Left forelimb (tissue), 1 donor: ENCODE measurements around the gene CMTM6.
"Not testable (repeated sequence)": the region's sequence is repeated elsewhere in the genome, so short reads cannot be mapped to it uniquely, and the experiment has no call there.

Experiments
- DNase-seq: peaks from one replicate; pipeline ENCODE4 v3.0.0-alpha.2; 2018; ENCODE audit warnings: low spot score

CMTM6 gene, protein sequence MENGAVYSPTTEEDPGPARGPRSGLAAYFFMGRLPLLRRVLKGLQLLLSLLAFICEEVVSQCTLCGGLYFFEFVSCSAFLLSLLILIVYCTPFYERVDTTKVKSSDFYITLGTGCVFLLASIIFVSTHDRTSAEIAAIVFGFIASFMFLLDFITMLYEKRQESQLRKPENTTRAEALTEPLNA

GRCh38 chr3:32502118-32502945 is at the start of gene CMTM6:
CMTM6 (minus strand) TSS chr3:32502852; CDS start chr3:32502745, 107 bp downstream.
- DNase-seq = peak; percentile 94

DNA sequence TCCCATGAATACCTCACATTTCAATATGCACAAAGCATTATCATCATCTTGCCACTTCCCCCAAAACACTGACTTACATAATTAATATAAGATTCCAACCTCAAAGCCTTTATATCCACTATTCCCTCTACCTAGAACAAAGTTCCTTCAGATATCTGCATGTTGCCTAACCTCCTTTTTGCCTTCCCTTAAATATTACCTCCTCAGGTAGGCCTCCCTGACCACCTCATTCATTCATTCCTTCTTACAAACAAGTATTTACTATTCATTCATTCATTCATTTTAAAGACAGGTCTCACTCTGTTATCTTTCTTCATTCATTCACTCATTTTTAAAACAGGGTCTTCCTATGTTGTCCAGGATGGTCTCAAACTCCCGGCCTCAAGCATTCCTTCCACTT is 49.4 kb upstream of the CMTM6 start:
- DNase-seq = no peak

DNA sequence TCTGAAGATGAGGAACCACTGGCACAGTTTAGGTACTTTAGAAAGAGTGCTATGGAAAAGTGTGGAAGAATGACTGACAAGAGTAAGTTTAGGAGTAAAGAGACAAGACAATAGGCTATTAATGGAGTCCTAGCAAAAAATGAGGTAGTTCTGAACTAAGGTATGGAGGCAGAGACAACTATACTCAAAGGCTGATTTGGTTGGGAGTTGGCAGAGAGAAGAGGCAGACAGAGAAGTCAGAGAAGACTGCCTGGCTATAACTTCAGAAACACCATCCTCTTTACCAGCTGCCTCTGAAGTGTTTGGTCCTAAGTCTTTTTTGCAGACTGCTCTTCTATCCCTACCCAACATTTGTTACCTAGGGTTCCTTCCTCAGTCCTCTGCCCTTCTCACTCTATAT is 48.8 kb upstream of the CMTM6 start:
- DNase-seq = no peak

DNA sequence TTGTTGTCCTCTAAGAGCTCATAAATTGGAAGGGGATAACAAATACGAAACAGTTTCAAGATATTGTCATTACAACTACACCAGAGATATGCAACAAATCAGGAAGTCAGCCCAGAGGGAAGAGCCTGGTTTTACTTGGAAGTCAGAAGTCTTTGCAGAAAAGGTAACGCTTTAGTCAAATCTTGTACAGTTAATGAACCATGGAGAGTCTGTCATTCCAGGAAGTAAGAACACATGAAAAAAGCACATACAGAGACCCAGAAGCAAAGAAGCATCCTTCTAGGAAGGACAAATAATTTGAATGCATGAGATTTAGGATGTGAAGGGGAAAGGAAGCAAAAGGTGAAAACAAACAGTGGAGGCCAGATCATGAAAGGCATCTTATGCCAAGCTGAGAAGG is 48.4 kb upstream of the CMTM6 start:
- no peak for DNase-seq

- no peak for DNase-seq
Observed at GRCh38 chr3:32545305-32545704, 42.7 kb upstream of the CMTM6 start.

DNA sequence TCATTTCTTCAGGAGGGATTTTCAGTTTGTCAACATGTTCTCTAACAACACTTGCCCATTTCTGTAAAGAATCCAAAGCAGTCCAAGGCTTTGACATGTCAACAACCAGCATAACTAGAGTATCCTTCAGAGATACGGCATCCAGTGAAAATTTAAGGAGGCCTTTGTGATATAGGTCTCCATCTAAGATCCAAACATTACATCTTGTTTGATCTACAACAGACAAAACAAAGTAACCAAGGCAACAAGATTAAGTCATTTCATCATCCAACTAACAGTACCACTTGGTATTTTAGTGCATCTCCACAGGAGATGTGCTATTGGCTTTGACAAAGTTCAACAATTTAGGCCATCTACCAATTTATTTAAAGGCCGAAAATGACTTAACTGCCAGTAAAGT is 42.2 kb upstream of the CMTM6 start:
- DNase-seq = no peak

DNA sequence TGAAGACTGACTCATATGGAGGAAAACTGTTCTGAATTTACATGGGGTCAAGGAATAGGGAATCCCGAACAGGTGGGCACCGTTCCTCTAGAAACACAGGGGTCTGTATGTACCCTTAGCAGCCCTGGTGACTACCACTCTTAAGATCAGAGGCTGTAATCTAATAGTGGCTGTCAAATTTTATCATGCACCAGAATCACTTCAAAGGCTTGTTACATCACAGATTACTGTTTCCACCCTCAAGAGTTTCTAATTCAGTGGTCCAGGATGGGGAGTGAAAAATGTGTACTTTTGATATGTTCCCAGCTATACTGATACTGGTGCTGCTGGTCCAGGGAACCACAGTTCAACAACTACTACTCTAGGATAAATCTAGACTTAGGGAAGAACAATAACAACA is 40.2 kb upstream of the CMTM6 start:
- DNase-seq = no peak

- no peak for DNase-seq
Observed at GRCh38 chr3:32540899-32541298, 38.2 kb upstream of the CMTM6 start.

- no peak for DNase-seq
Observed at GRCh38 chr3:32532434-32532833, 29.8 kb upstream of the CMTM6 start.

GRCh38 chr3:32531010-32531647 is 28.5 kb upstream of the CMTM6 start:
- no peak for DNase-seq

- no peak for DNase-seq
Observed at GRCh38 chr3:32525720-32526119, 23.1 kb upstream of the CMTM6 start.

DNA sequence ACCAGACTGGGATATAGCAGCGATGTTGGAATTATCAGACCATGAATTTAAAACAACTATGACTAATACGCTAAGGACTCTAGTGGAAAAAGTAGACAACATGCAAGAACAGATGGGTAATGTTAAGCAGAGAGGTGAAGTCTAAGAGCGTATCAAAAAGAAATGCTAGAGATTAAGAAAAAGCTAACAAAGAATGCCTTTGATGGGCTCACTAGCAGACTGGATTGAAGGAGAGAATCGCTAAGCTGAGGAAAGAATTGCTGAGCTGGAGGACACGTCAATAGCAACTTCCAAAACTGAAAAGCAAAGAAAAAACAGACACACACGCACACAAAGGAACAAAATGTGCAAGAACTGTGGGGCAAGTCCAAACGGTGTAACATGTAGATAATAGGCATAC is 20.0 kb upstream of the CMTM6 start:
- no peak for DNase-seq

DNA sequence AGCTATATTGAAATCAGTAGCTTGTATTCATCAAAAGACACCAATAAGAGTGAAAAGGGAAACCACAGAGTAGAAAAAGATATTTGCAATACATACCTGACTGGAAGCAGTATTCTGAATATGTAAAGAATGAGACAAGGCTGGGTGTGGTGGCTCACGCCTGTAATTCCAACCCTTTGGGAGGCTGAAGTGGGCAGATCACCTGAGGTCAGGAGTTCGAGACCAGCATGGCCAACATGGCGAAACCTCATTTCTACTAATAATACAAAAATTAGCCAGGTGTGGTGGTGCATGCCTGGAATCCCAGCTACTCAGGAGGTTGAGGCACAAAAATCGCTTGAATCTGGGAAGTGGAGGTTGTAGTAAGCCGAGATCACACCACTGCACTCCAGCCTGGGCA is 16.3 kb upstream of the CMTM6 start:
- DNase-seq = not testable (repeated sequence)

DNA sequence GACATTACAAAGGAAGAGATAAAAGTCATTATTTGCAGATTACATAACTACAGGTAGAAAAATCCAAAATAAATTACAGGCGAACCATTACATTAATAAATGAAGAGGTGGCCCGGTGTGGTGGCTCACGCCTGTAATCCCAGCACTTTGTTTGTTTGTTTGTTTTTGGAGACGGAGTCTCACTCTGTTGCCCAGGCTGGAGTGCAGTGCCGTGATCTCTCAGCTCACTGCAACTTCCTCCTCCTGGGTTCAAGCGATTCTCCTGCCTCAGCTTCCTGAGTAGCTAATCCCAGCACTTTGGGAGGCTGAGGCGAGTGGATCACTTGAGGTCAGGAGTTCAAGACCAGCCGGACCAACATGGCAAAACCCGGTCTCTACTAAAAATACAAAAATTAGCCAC is 14.1 kb upstream of the CMTM6 start:
- DNase-seq = not testable (repeated sequence)

DNA sequence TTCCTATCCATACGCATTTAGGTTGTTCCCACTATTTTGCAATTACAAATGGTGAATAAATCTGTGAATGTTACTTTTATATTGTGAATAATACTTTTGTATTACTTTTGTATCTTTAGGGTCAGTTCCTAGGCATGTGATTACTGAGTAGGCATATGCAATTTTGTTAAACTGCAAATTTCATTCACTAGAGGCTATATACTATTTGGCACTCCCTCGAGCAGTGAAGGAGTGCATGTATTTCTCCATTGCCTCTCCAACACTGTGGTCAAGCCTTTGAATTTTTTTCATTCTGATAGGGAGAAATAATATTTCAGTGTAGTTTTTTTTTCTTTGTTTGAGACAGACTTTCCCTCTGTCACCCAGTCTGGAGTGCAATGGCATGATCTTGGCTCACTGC is 8.4 kb upstream of the CMTM6 start:
- DNase-seq = no peak

DNA sequence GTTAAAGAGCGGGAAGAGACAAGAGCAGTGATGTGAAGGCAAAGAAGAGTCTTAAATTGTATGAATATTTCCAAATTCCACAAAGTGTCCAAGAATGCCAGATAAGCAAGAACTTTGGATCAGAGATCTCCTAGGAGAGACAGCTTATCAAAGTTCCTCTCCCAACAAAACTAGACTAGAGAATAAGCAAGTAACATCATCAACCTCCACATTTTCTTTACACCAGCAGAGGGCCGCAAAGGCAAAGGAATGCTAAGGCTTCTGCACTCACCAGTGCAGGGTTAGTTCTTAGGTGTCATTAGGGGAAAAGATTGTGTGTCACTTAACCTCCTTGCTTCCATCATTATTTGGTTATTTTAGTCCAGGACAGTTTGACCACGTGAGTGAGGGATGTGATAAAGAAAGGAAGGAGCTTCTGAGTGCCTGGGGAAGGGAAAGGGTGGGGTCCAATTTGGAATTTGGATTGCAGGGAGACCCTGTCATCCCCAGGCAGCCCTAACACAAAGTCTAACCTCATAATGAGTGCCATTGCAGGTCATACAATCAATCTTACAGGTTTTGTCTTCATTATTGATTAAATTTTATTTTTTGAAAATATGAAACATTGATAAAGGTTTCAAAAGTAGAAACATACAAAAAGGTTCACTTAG is 7.5 kb upstream of the CMTM6 start:
- peak; percentile 71 for DNase-seq

DNA sequence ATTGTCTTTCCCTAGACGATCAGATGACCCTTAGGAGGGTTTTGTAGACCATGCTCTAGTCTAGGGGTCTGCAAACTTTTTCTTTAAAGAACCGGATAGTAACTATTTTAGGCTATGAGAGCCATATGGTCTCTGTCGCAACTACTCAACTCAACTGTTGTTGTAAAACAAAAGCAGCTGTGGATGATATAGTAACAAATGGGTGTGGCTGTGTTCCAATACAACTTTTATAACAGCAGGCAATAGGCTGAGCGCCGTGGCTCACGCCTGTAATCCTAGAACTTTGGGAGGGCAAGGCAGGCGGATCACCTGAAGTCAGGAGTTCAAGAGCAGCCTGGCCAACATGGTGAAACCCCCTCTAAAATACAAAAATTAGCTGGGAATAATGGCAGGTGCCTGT is 6.1 kb upstream of the CMTM6 start:
- no peak for DNase-seq

GRCh38 chr3:32506466-32506865 is 3.8 kb upstream of the CMTM6 start:
- no peak for DNase-seq

- no peak for DNase-seq
Observed at GRCh38 chr3:32502946-32503286, 264 bp upstream of the CMTM6 start.

DNA sequence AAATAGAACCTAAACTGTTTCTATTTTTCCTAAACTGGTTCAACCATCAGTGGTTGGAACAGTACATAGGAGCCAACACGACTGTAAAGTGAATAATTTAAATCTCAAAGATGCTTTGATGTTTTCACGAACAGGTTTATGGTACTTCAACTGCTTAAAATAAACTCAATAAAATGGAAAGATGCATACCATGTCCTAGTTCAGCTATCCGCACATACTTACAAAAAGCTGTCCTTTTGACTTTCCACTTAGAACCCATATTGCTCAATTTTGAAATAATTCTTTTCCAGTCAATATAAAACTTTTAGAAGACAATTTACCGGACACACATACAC is 902 bp downstream of the CMTM6 start:
- DNase-seq = no peak

GRCh38 chr3:32500880-32501782 is 1.5 kb downstream of the CMTM6 start:
- DNase-seq = no peak

GRCh38 chr3:32500231-32500630 is 2.4 kb downstream of the CMTM6 start:
- no peak for DNase-seq
